Measurements from ENCODE around the gene SPSB2.

Gene SPSB2

GRCh38 chr12:6826734-6827436 is 46.2 kb downstream of the SPSB2 start:
- peak overlapping the region in 1 of 2 donors; percentile 14 for H3K9ac ChIP-seq (ENCODE audit: low read depth in 1 of 2, low read length in 2 of 2)
- H3K27ac ChIP-seq (ENCODE audit: low read depth, low read length), result no peak overlapping the region
- peaks cover 25 to 31% of the 10 kb centered on the region in 2 donors for H3K27me3 ChIP-seq (ENCODE audit: control insufficient read depth in 1 of 2, insufficient read depth in 2 of 2, low read length in 2 of 2)
- H3K4me3 ChIP-seq (ENCODE audit: low read depth in 1 of 2, low read length in 2 of 2), result no peak overlapping the region
- H3K36me3 ChIP-seq (ENCODE audit: control insufficient read depth in 1 of 2, insufficient read depth in 2 of 2, low read length in 2 of 2), result peaks cover 0 to 4% of the 10 kb centered on the region in 2 donors
- H3K9me3 ChIP-seq (ENCODE audit: control insufficient read depth in 1 of 2, low read length in 2 of 2), result no peaks in the 10 kb centered on the region
- H3K4me1 ChIP-seq (ENCODE audit: control insufficient read depth in 1 of 2, insufficient read depth in 2 of 2, low read length in 2 of 2), result peaks cover 9 to 36% of the 10 kb centered on the region in 2 donors

- H3K4me1 ChIP-seq (ENCODE audit: control insufficient read depth in 1 of 2, insufficient read depth in 2 of 2, low read length in 2 of 2), result peaks cover 10 to 39% of the 10 kb centered on the region in 2 donors
- no peaks in the 10 kb centered on the region for H3K36me3 ChIP-seq (ENCODE audit: control insufficient read depth in 1 of 2, insufficient read depth in 2 of 2, low read length in 2 of 2)
- no peak overlapping the region for H3K27ac ChIP-seq (ENCODE audit: low read depth, low read length)
- no peak overlapping the region for H3K4me3 ChIP-seq (ENCODE audit: low read depth in 1 of 2, low read length in 2 of 2)
- H3K27me3 ChIP-seq (ENCODE audit: control insufficient read depth in 1 of 2, insufficient read depth in 2 of 2, low read length in 2 of 2), result peaks cover 29 to 33% of the 10 kb centered on the region in 2 donors
- no peaks in the 10 kb centered on the region for H3K9me3 ChIP-seq (ENCODE audit: control insufficient read depth in 1 of 2, low read length in 2 of 2)
- no peak overlapping the region for H3K9ac ChIP-seq (ENCODE audit: low read depth in 1 of 2, low read length in 2 of 2)
Measured at GRCh38 chr12:6826125-6826733, 46.9 kb downstream of the SPSB2 start.

- H3K27ac ChIP-seq (ENCODE audit: low read depth, low read length), result no peak overlapping the region
- peak overlapping the region in 1 of 2 donors; percentile 32 for H3K4me3 ChIP-seq (ENCODE audit: low read depth in 1 of 2, low read length in 2 of 2)
Measured at GRCh38 chr12:6825398-6826124, 47.5 kb downstream of the SPSB2 start.

GRCh38 chr12:6824901-6825381 is 48.2 kb downstream of the SPSB2 start:
- Histone ChIP-seq H3K27ac (ENCODE audit: low read depth, low read length) (no peak overlapping the region), H3K36me3 (ENCODE audit: control insufficient read depth in 1 of 2, insufficient read depth in 2 of 2, low read length in 2 of 2) (no peaks in the 10 kb centered on the region), H3K4me3 (ENCODE audit: low read depth in 1 of 2, low read length in 2 of 2) (no peak overlapping the region), H3K4me1 (ENCODE audit: control insufficient read depth in 1 of 2, insufficient read depth in 2 of 2, low read length in 2 of 2) (peaks cover 16 to 39% of the 10 kb centered on the region in 2 donors), H3K9me3 (ENCODE audit: control insufficient read depth in 1 of 2, low read length in 2 of 2) (no peaks in the 10 kb centered on the region), H3K27me3 (ENCODE audit: control insufficient read depth in 1 of 2, insufficient read depth in 2 of 2, low read length in 2 of 2) (peaks cover 36 to 44% of the 10 kb centered on the region in 2 donors), H3K9ac (ENCODE audit: low read depth in 1 of 2, low read length in 2 of 2) (no peak overlapping the region)

More at GRCh38 chr12:6825398-6826124, 47.5 kb downstream of the SPSB2 start:
- Histone ChIP-seq H3K36me3 (ENCODE audit: control insufficient read depth in 1 of 2, insufficient read depth in 2 of 2, low read length in 2 of 2) (no peaks in the 10 kb centered on the region), H3K9ac (ENCODE audit: low read depth in 1 of 2, low read length in 2 of 2) (no peak overlapping the region), H3K27me3 (ENCODE audit: control insufficient read depth in 1 of 2, insufficient read depth in 2 of 2, low read length in 2 of 2) (peaks cover 33 to 38% of the 10 kb centered on the region in 2 donors), H3K4me1 (ENCODE audit: control insufficient read depth in 1 of 2, insufficient read depth in 2 of 2, low read length in 2 of 2) (peaks cover 16 to 43% of the 10 kb centered on the region in 2 donors), H3K9me3 (ENCODE audit: control insufficient read depth in 1 of 2, low read length in 2 of 2) (no peaks in the 10 kb centered on the region)

GRCh38 chr12:6824085-6824775 is 48.9 kb downstream of the SPSB2 start:
- Histone ChIP-seq H3K27ac (ENCODE audit: low read depth, low read length) (no peak overlapping the region), H3K4me1 (ENCODE audit: control insufficient read depth in 1 of 2, insufficient read depth in 2 of 2, low read length in 2 of 2) (peaks cover 11 to 32% of the 10 kb centered on the region in 2 donors), H3K9ac (ENCODE audit: low read depth in 1 of 2, low read length in 2 of 2) (no peak overlapping the region), H3K4me3 (ENCODE audit: low read depth in 1 of 2, low read length in 2 of 2) (no peak overlapping the region), H3K27me3 (ENCODE audit: control insufficient read depth in 1 of 2, insufficient read depth in 2 of 2, low read length in 2 of 2) (peaks cover 34 to 49% of the 10 kb centered on the region in 2 donors), H3K9me3 (ENCODE audit: control insufficient read depth in 1 of 2, low read length in 2 of 2) (no peaks in the 10 kb centered on the region), H3K36me3 (ENCODE audit: control insufficient read depth in 1 of 2, insufficient read depth in 2 of 2, low read length in 2 of 2) (no peaks in the 10 kb centered on the region)

GRCh38 chr12:6823182-6824084 is 49.7 kb downstream of the SPSB2 start:
- H3K27me3 ChIP-seq (ENCODE audit: control insufficient read depth in 1 of 2, insufficient read depth in 2 of 2, low read length in 2 of 2), result peaks cover 33 to 49% of the 10 kb centered on the region in 2 donors
- no peaks in the 10 kb centered on the region for H3K36me3 ChIP-seq (ENCODE audit: control insufficient read depth in 1 of 2, insufficient read depth in 2 of 2, low read length in 2 of 2)
- no peak overlapping the region for H3K27ac ChIP-seq (ENCODE audit: low read depth, low read length)
- H3K9ac ChIP-seq (ENCODE audit: low read depth in 1 of 2, low read length in 2 of 2), result no peak overlapping the region
- no peak overlapping the region for H3K4me3 ChIP-seq (ENCODE audit: low read depth in 1 of 2, low read length in 2 of 2)
- H3K9me3 ChIP-seq (ENCODE audit: control insufficient read depth in 1 of 2, low read length in 2 of 2), result no peaks in the 10 kb centered on the region
- H3K4me1 ChIP-seq (ENCODE audit: control insufficient read depth in 1 of 2, insufficient read depth in 2 of 2, low read length in 2 of 2), result peaks cover 11 to 27% of the 10 kb centered on the region in 2 donors

GRCh38 chr12:6822426-6823135 is 50.5 kb downstream of the SPSB2 start:
- Histone ChIP-seq H3K27ac (ENCODE audit: low read depth, low read length) (no peak overlapping the region), H3K27me3 (ENCODE audit: control insufficient read depth in 1 of 2, insufficient read depth in 2 of 2, low read length in 2 of 2) (peaks cover 33 to 49% of the 10 kb centered on the region in 2 donors), H3K9ac (ENCODE audit: low read depth in 1 of 2, low read length in 2 of 2) (no peak overlapping the region), H3K36me3 (ENCODE audit: control insufficient read depth in 1 of 2, insufficient read depth in 2 of 2, low read length in 2 of 2) (peaks cover 0 to 4% of the 10 kb centered on the region in 2 donors), H3K9me3 (ENCODE audit: control insufficient read depth in 1 of 2, low read length in 2 of 2) (no peaks in the 10 kb centered on the region), H3K4me1 (ENCODE audit: control insufficient read depth in 1 of 2, insufficient read depth in 2 of 2, low read length in 2 of 2) (peaks cover 11 to 24% of the 10 kb centered on the region in 2 donors), H3K4me3 (ENCODE audit: low read depth in 1 of 2, low read length in 2 of 2) (peak overlapping the region in 1 of 2 donors; percentile 49)

GRCh38 chr12:6821591-6822425 is 51.3 kb downstream of the SPSB2 start, which contains the start of gene GPR162:
GPR162 (plus strand) TSS chr12:6821821; CDS start chr12:6823899, 2,078 bp downstream.
- H3K27me3 ChIP-seq (ENCODE audit: control insufficient read depth in 1 of 2, insufficient read depth in 2 of 2, low read length in 2 of 2), result peaks cover 33 to 51% of the 10 kb centered on the region in 2 donors
- H3K9ac ChIP-seq (ENCODE audit: low read depth in 1 of 2, low read length in 2 of 2), result peak within 1 kb of the TSS in 1 of 2 donors; percentile 25
- H3K4me1 ChIP-seq (ENCODE audit: control insufficient read depth in 1 of 2, insufficient read depth in 2 of 2, low read length in 2 of 2), result peaks cover 11 to 17% of the 10 kb centered on the region in 2 donors
- no peaks in the 10 kb centered on the region for H3K9me3 ChIP-seq (ENCODE audit: control insufficient read depth in 1 of 2, low read length in 2 of 2)
- no peak within 1 kb of the TSS for H3K27ac ChIP-seq (ENCODE audit: low read depth, low read length)
- H3K36me3 ChIP-seq (ENCODE audit: control insufficient read depth in 1 of 2, insufficient read depth in 2 of 2, low read length in 2 of 2), result peaks cover 0 to 5% of the 10 kb centered on the region in 2 donors
- H3K4me3 ChIP-seq (ENCODE audit: low read depth in 1 of 2, low read length in 2 of 2), result peak within 1 kb of the TSS; percentile 49 to 53

Measured in duodenal mucosa (tissue), 2 donors.